ENCODE results near the gene KCNIP4. TPM values are rescaled to one million over a fixed set of nuclear protein-coding genes. Genes with fewer than 3 reads are reported as not detected.

KCNIP4 gene
- polyA plus RNA-seq, 3 donors: 0.09 to 0.25 TPM; not detected in 1

DNA sequence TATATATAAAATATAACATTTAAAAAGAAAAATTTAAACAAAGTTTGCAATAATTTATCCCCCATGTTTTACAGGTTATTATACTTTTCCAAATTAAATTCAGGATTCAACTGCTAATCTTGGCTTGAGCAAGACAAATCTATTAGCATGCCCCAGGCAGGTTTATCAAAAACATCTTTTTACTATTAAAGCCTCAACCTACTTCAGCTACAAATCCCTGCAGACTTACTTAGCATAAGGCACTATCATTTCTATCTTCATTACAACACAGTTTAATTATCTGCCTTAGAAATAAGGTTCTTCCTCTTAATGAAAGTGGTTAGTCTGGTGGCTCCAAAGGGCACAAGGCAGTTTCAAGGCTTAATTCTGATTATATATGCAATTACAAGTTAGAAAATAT, 770.7 kb downstream of the KCNIP4 start:
- Histone ChIP-seq H3K4me2 (replicated peaks; ENCODE audit: extremely low read depth, low read length, poor library complexity, severe bottlenecking) (no peak overlapping the region), H3K27ac (ENCODE audit: low read depth in 1 of 2, low read length in 2 of 2) (no peak overlapping the region), H3K4me1 (ENCODE audit: control insufficient read depth in 1 of 2, insufficient read depth in 2 of 2, low read length in 2 of 2) (no peaks in the 10 kb centered on the region), H3K27me3 (ENCODE audit: control insufficient read depth in 2 of 2, insufficient read depth in 2 of 2, low read length in 2 of 2) (no peaks in the 10 kb centered on the region), H3K4me3 (replicated peaks in 1 of 3; ENCODE audit: low read depth in 2 of 3, low read length in 3 of 3) (no peak overlapping the region), H3K9me3 (replicated peaks in 1 of 2; ENCODE audit: control insufficient read depth in 1 of 2, insufficient read depth in 1 of 2, low read length in 2 of 2) (no peaks in the 10 kb centered on the region), H3K79me2 (ENCODE audit: insufficient read depth, low read length) (no peaks in the 10 kb centered on the region), H4K20me1 (ENCODE audit: insufficient read depth, low read length) (no peaks in the 10 kb centered on the region), H3K36me3 (replicated peaks in 1 of 2; ENCODE audit: control insufficient read depth in 1 of 2, insufficient read depth in 2 of 2, low read length in 2 of 2) (no peaks in the 10 kb centered on the region), H3K9ac (ENCODE audit: insufficient read depth, low read length, poor library complexity, severe bottlenecking) (no peak overlapping the region), H2AFZ (ENCODE audit: insufficient read depth, low read depth, low read length, poor library complexity, severe bottlenecking) (no peak overlapping the region)
- Mint-ChIP-seq H3K36me3 (no peaks in the 10 kb centered on the region), H3K4me3 (no peak overlapping the region), H3K27me3 (ENCODE audit: low read depth in 3 of 3) (peaks cover 0 to 2% (median 0%) of the 10 kb centered on the region in 3 donors), H3K4me1 (no peaks in the 10 kb centered on the region), H3K27ac (no peak overlapping the region), H3K9me3 (peaks cover 0 to 4% (median 1%) of the 10 kb centered on the region in 7 donors)
- DNase-seq: no peak
- intact Hi-C loops (cut with micrococcal nuclease): no loop called here
- TF ChIP-seq, protein P1, sequence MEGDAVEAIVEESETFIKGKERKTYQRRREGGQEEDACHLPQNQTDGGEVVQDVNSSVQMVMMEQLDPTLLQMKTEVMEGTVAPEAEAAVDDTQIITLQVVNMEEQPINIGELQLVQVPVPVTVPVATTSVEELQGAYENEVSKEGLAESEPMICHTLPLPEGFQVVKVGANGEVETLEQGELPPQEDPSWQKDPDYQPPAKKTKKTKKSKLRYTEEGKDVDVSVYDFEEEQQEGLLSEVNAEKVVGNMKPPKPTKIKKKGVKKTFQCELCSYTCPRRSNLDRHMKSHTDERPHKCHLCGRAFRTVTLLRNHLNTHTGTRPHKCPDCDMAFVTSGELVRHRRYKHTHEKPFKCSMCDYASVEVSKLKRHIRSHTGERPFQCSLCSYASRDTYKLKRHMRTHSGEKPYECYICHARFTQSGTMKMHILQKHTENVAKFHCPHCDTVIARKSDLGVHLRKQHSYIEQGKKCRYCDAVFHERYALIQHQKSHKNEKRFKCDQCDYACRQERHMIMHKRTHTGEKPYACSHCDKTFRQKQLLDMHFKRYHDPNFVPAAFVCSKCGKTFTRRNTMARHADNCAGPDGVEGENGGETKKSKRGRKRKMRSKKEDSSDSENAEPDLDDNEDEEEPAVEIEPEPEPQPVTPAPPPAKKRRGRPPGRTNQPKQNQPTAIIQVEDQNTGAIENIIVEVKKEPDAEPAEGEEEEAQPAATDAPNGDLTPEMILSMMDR (IDR thresholded peaks at IDR 0.05): no peak

DNA sequence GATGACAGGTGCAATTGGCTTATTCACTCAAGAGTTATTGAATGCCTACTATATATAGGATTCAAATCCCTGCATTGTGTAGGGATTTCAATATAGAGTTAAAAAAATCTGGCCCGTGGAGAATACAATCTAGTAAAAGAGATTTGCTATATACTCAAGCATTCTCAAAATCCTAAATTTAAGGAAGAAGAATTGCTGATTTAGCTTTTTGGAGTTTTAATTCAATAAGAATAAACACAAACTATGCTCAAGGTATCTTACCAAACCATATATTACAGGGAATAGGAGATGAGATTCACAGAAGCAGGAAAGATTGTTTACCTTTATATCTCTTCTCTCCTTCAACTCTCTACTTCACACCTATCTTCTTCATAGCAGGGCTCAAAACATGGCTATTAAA, 771.5 kb downstream of the KCNIP4 start:
- no peak overlapping the region for H3K4me3 Mint-ChIP-seq
- no peaks in the 10 kb centered on the region for H3K9me3 ChIP-seq (replicated peaks in 1 of 2; ENCODE audit: control insufficient read depth in 1 of 2, insufficient read depth in 1 of 2, low read length in 2 of 2)
- no peaks in the 10 kb centered on the region for H3K27me3 Mint-ChIP-seq (ENCODE audit: low read depth in 3 of 3)
- no peak overlapping the region for H3K27ac Mint-ChIP-seq
- TF ChIP-seq, protein P1 (IDR thresholded peaks at IDR 0.05): no peak
- no peaks in the 10 kb centered on the region for H3K36me3 ChIP-seq (replicated peaks in 1 of 2; ENCODE audit: control insufficient read depth in 1 of 2, insufficient read depth in 2 of 2, low read length in 2 of 2)
- H3K9me3 Mint-ChIP-seq: peaks cover 0 to 6% (median 1%) of the 10 kb centered on the region in 7 donors
- H3K4me1 Mint-ChIP-seq: no peaks in the 10 kb centered on the region
- no CpG with 5 or more reads among the region's 1 CpG for WGBS (ENCODE audit: insufficient coverage)
- no peak overlapping the region for H3K4me2 ChIP-seq (replicated peaks; ENCODE audit: extremely low read depth, low read length, poor library complexity, severe bottlenecking)
- H3K27ac ChIP-seq (ENCODE audit: low read depth in 1 of 2, low read length in 2 of 2): no peak overlapping the region
- no peaks in the 10 kb centered on the region for H3K27me3 ChIP-seq (ENCODE audit: control insufficient read depth in 2 of 2, insufficient read depth in 2 of 2, low read length in 2 of 2)
- H3K36me3 Mint-ChIP-seq: no peaks in the 10 kb centered on the region
- no peaks in the 10 kb centered on the region for H3K4me1 ChIP-seq (ENCODE audit: control insufficient read depth in 1 of 2, insufficient read depth in 2 of 2, low read length in 2 of 2)
- no peaks in the 10 kb centered on the region for H4K20me1 ChIP-seq (ENCODE audit: insufficient read depth, low read length)
- H2AFZ ChIP-seq (ENCODE audit: insufficient read depth, low read depth, low read length, poor library complexity, severe bottlenecking): no peak overlapping the region
- no peak overlapping the region for H3K9ac ChIP-seq (ENCODE audit: insufficient read depth, low read length, poor library complexity, severe bottlenecking)
- no peak overlapping the region for H3K4me3 ChIP-seq (replicated peaks in 1 of 3; ENCODE audit: low read depth in 2 of 3, low read length in 3 of 3)
- no peak for DNase-seq
- intact Hi-C loops (cut with micrococcal nuclease): no loop called here
- H3K79me2 ChIP-seq (ENCODE audit: insufficient read depth, low read length): no peaks in the 10 kb centered on the region

Measured in CD14-positive monocyte (primary cell).